HepG2 (cell line): ENCODE data around the gene BTBD7. TPM values are rescaled to one million over a fixed set of nuclear protein-coding genes. Genes with fewer than 3 reads are reported as not detected.

Experiments
- ATAC-seq: fragments of 200-7000 bp; cut with Tn5 transposase; 3 replicates; pipeline ENCODE4 v1.9.1; 2020; ENCODE audit warnings: mild to moderate bottlenecking, moderate library complexity
- Bru-seq: library from RNA; stranded (reverse); fragments of 400-500 nt; gene quantifications from one replicate; lab custom pipeline; 2021; lab: Mats Ljungman, UMichigan
- BruChase-seq, 2 experiments: library from RNA; stranded (reverse); fragments of 400-500 nt; gene quantifications; one replicate each; lab custom pipeline; 2021; lab: Mats Ljungman, UMichigan
- BruUV-seq: library from RNA; stranded (reverse); fragments of 400-500 nt; replicated peaks from 2 replicates; lab custom pipeline; 2021; lab: Mats Ljungman, UMichigan
- CTCF ChIA-PET: fragments of 300-600 bp; formaldehyde crosslinking; extraction: SDS; loops from one replicate; lab custom pipeline; 2021; ENCODE audit warnings: low total read pairs, inconsistent platforms, low intra/inter-chr PET ratio; lab: Yijun Ruan, JAX
- POLR2A ChIA-PET: fragments of 350-600 bp; sonication (Branson Sonifier 250); formaldehyde crosslinking; loops from one replicate; lab custom pipeline; 2020; ENCODE audit warnings: antibody characterized with exemption, inconsistent platforms; lab: Yijun Ruan, JAX
- DNase-seq: peaks from one replicate; pipeline ENCODE4 v3.0.0-alpha.2; 2015; ENCODE audit warnings: low spot score
- FAIRE-seq: peaks from 3 replicates; lab custom pipeline; 2011; peaks lifted over from hg19 to GRCh38; lab: Jason Lieb, UNC
- H2AFZ ChIP-seq: one replicate; pipeline ENCODE4 v1.6.1; 2011; ENCODE audit warnings: low read length, inconsistent platforms
- H3K27ac ChIP-seq: fragments of 300-600 bp; 3 replicates; pipeline ENCODE4 v1.8.0; 2011; ENCODE audit warnings: mixed run types, mild to moderate bottlenecking, mixed read lengths, low read length, inconsistent platforms; ENCODE audit not compliant: insufficient read depth; ENCODE audit errors: extremely low read length
- H3K27me3 ChIP-seq, 2 experiments: fragments of 200-600 bp in 1 of 2; 2 replicates in 1 of 2; 3 replicates in 1 of 2; pipeline versions ENCODE4 v1.6.0 to v1.8.0; 2011; ENCODE audit warnings: low read length in 2 of 2, mild to moderate bottlenecking in 2 of 2, moderate library complexity in 2 of 2, inconsistent platforms in 1 of 2; ENCODE audit not compliant: insufficient read depth in 2 of 2, control insufficient read depth in 1 of 2
- H3K36me3 ChIP-seq, 2 experiments: fragments of 200-600 bp in 1 of 2; replicated peaks in 1 of 2; 2 replicates in 1 of 2; 3 replicates in 1 of 2; pipeline versions ENCODE4 v1.5.1 to v1.8.0; 2011; ENCODE audit warnings: low read length in 2 of 2, inconsistent platforms in 1 of 2; ENCODE audit not compliant: insufficient read depth in 2 of 2, control insufficient read depth in 1 of 2
- H3K4me1 ChIP-seq: 2 replicates; pipeline ENCODE4 v1.5.1; 2012; ENCODE audit warnings: low read length, inconsistent platforms; ENCODE audit not compliant: insufficient read depth
- H3K4me2 ChIP-seq: 2 replicates; pipeline ENCODE4 v1.6.0; 2011; ENCODE audit warnings: low read depth, low read length, inconsistent platforms
- H3K4me3 ChIP-seq, 3 experiments: fragments of 200-600 bp in 1 of 3; sonication (generic), shearing (Covaris generic) in 1 of 3; replicated peaks in 1 of 3; 2 replicates each; pipeline ENCODE4 v1.5.1; 2011 to 2016; ENCODE audit warnings: low read length in 3 of 3, inconsistent platforms in 2 of 3, low read depth in 2 of 3, mild to moderate bottlenecking in 2 of 3, control low read depth in 1 of 3, mixed read lengths in 1 of 3; ENCODE audit not compliant: insufficient read depth in 1 of 3
- H3K79me2 ChIP-seq: one replicate; pipeline ENCODE4 v1.6.1; 2011; ENCODE audit warnings: low read length, inconsistent platforms; ENCODE audit not compliant: insufficient read depth
- H3K9ac ChIP-seq: 2 replicates; pipeline ENCODE4 v1.6.0; 2011; ENCODE audit warnings: mild to moderate bottlenecking, low read depth, low read length, inconsistent platforms; ENCODE audit not compliant: insufficient read depth
- H3K9me3 ChIP-seq: 2 replicates; pipeline ENCODE4 v1.5.1; 2012; ENCODE audit warnings: mild to moderate bottlenecking, low read length
- H4K20me1 ChIP-seq: 2 replicates; pipeline ENCODE4 v1.6.0; 2011; ENCODE audit warnings: inconsistent platforms, mild to moderate bottlenecking, low read length, moderate library complexity; ENCODE audit not compliant: insufficient read depth
- DRAP1 ChIP-seq: IDR thresholded peaks from 2 replicates; pipeline ENCODE4 v1.6.1; 2016; ENCODE audit warnings: missing genetic modification reagents, missing compliant biosample characterization
- ELF3 ChIP-seq: IDR thresholded peaks from 2 replicates; pipeline ENCODE4 v1.6.1; 2016; ENCODE audit warnings: missing genetic modification reagents, missing compliant biosample characterization
- ETV5 ChIP-seq: IDR thresholded peaks from 2 replicates; pipeline ENCODE4 v1.6.1; 2018; ENCODE audit warnings: missing biosample characterization, missing genetic modification reagents, inconsistent platforms, borderline replicate concordance
- HNRNPLL ChIP-seq: fragments of 200-400 bp; formaldehyde crosslinking; IDR thresholded peaks from 2 replicates; pipeline ENCODE4 v1.6.1; 2017; ENCODE audit warnings: mild to moderate bottlenecking, low read depth, low read length; ENCODE audit not compliant: poor library complexity, severe bottlenecking
- ISL2 ChIP-seq: sonication (generic); formaldehyde crosslinking; IDR thresholded peaks from 2 replicates; pipeline ENCODE4 v1.5.0; 2020; ENCODE audit warnings: missing genetic modification reagents
- MAF1 ChIP-seq: sonication (generic); formaldehyde crosslinking; IDR thresholded peaks from 2 replicates; pipeline ENCODE4 v1.5.0; 2020; ENCODE audit warnings: missing genetic modification reagents, borderline replicate concordance
- POLR2G ChIP-seq: fragments of 200-400 bp; formaldehyde crosslinking; IDR thresholded peaks from 2 replicates; pipeline ENCODE4 v1.6.1; 2018; ENCODE audit warnings: mild to moderate bottlenecking, low read depth, low read length, moderate library complexity
- SATB2 ChIP-seq: sonication (generic); formaldehyde crosslinking; IDR thresholded peaks from 2 replicates; pipeline ENCODE4 v1.5.0; 2020; ENCODE audit warnings: missing genetic modification reagents
- YY1 ChIP-seq: IDR thresholded peaks from 2 replicates; pipeline ENCODE4 v1.6.1; 2011; ENCODE audit warnings: low read length, low read depth, moderate library complexity, mild to moderate bottlenecking; ENCODE audit not compliant: insufficient read depth, insufficient replicate concordance
- ZNF232 ChIP-seq: sonication (generic); formaldehyde crosslinking; IDR thresholded peaks from 2 replicates; pipeline ENCODE4 v1.4.0; 2020; ENCODE audit warnings: missing genetic modification reagents, borderline replicate concordance
- ZNF292 ChIP-seq: sonication (generic); formaldehyde crosslinking; IDR thresholded peaks from 2 replicates; pipeline ENCODE4 v1.8.1; 2022; ENCODE audit warnings: mild to moderate bottlenecking, low read depth, missing genetic modification reagents, borderline replicate concordance
- ZNF503 ChIP-seq: sonication (generic); formaldehyde crosslinking; IDR thresholded peaks from 2 replicates; pipeline ENCODE4 v1.4.0; 2020; ENCODE audit warnings: missing genetic modification reagents
- ZNF580 ChIP-seq: IDR thresholded peaks from 2 replicates; pipeline ENCODE4 v1.6.1; 2016; ENCODE audit warnings: low read depth, borderline replicate concordance
- WGBS: methylation state at CpG from one replicate; pipeline ENCODE4 v1.1.6; 2017; ENCODE audit warnings: low lambda C conversion rate; 5-methylcytosine and 5-hydroxymethylcytosine counted together
- in situ Hi-C: cut with HindIII; loops from 2 replicates; pipeline ENCODE4 v1.10.0; 2017; ENCODE audit warnings: low pct_unique_long_range_greater_than_20kb; ENCODE audit not compliant: extremely low pct_ligation_motif_present
- intact Hi-C: fragments of 100-400 bp; cut with micrococcal nuclease; formaldehyde crosslinking; loops from one replicate; pipeline ENCODE4 v1.10.0; 2022; ENCODE audit not compliant: unreplicated experiment
- long read RNA-seq, 2 experiments: library from RNA in 1 of 2; library from polyadenylated mRNA in 1 of 2; stranded (forward) in 1 of 2; unstranded in 1 of 2; transcript quantifications; one replicate each; pipeline ENCODE4 v2.0.0, GENCODE V29; 2019 to 2022
- polyA minus RNA-seq, 3 experiments: library from RNA; depleted of rRNA, polyadenylated mRNA; stranded (reverse); fragments of >200 nt; gene quantifications; 2 replicates each; pipeline ENCODE4 v1.2.3, GENCODE V29; 2011; ENCODE audit warnings: low replicate concordance in 1 of 3
- polyA plus RNA-seq, 8 experiments: library from polyadenylated mRNA; depleted of rRNA in 3 of 8; stranded (reverse) in 7 of 8; unstranded in 1 of 8; fragments of >200 nt; fragmentation: Illumina TruSeq in 4 of 8; extraction: Trizol in 4 of 8; gene quantifications; 2 replicates each; pipeline versions ENCODE4 v1.2.1 to v1.2.3, GENCODE V29; 2011 to 2016; ENCODE audit warnings: low read depth in 4 of 8, missing spikeins in 1 of 8, mixed read lengths in 1 of 8; ENCODE audit not compliant: insufficient read depth in 1 of 8
- total RNA-seq, 5 experiments: library from RNA; depleted of rRNA; stranded (reverse); fragments of >200 nt; fragmentation: Illumina TruSeq; extraction: Trizol; gene quantifications; 2 replicates each; pipeline ENCODE4 v1.2.3, GENCODE V29; 2016; ENCODE audit warnings: low read depth in 1 of 5

BTBD7 gene
- total RNA-seq (2016; rRNA removed; fragmentation: Illumina TruSeq; extraction: Trizol) (15.2 and 19.9 TPM in 2 replicates), polyA plus RNA-seq (2011; rRNA removed) (9.7 and 11.6 TPM in 2 replicates), polyA minus RNA-seq (2011; rRNA and poly(A)+ RNA removed; ENCODE audit: low replicate concordance) (28.3 and 39.7 TPM in 2 replicates), Bru-seq, nascent RNA (percentile 82 among the genes with signal in this experiment), BruChase-seq, experiment 1, labeled RNA remaining after a 6-hour chase (percentile 85 among the genes with signal in this experiment), BruChase-seq, experiment 2, labeled RNA remaining after a 2-hour chase (percentile 83 among the genes with signal in this experiment)
- total RNA-seq (2016; cell fraction: cytosol; rRNA removed; fragmentation: Illumina TruSeq; extraction: Trizol; ENCODE audit: low read depth) = 25.9 and 26.4 TPM in 2 replicates
- total RNA-seq (2016; cell fraction: insoluble cytoplasmic fraction; rRNA removed; fragmentation: Illumina TruSeq; extraction: Trizol) = 12.9 and 17.5 TPM in 2 replicates
- total RNA-seq (2016; cell fraction: membrane; rRNA removed; fragmentation: Illumina TruSeq; extraction: Trizol) = 21.6 and 25.2 TPM in 2 replicates
- 14.3 and 17.4 TPM in 2 replicates for total RNA-seq (2016; cell fraction: nucleus; rRNA removed; fragmentation: Illumina TruSeq; extraction: Trizol)
- 7.2 and 8.0 TPM in 2 replicates for polyA plus RNA-seq (2011; cell fraction: cytosol; rRNA removed)
- 7.6 and 8.4 TPM in 2 replicates for polyA plus RNA-seq (2011; cell fraction: nucleus; rRNA removed)
- 8.0 and 8.5 TPM in 2 replicates for polyA plus RNA-seq (2012)
- 2.0 and 2.3 TPM in 2 replicates for polyA plus RNA-seq (2016; cell fraction: cytosol; fragmentation: Illumina TruSeq; extraction: Trizol; ENCODE audit: low read depth)
- polyA plus RNA-seq (2016; cell fraction: insoluble cytoplasmic fraction; fragmentation: Illumina TruSeq; extraction: Trizol; ENCODE audit: low read depth) = 13.9 and 15.1 TPM in 2 replicates
- polyA plus RNA-seq (2016; cell fraction: membrane; fragmentation: Illumina TruSeq; extraction: Trizol; ENCODE audit: low read depth) = 6.0 and 7.2 TPM in 2 replicates
- polyA plus RNA-seq (2016; cell fraction: nucleus; fragmentation: Illumina TruSeq; extraction: Trizol; ENCODE audit: insufficient read depth, low read depth) = 19.2 and 19.5 TPM in 2 replicates
- 13.5 and 16.3 TPM in 2 replicates for polyA minus RNA-seq (2011; cell fraction: cytosol; rRNA and poly(A)+ RNA removed)
- polyA minus RNA-seq (2011; cell fraction: nucleus; rRNA and poly(A)+ RNA removed) = 18.5 and 23.7 TPM in 2 replicates
- long read RNA-seq, experiment 1, partial matches to known transcripts = 1 of 2 reads
- long read RNA-seq, experiment 1, other reads (novel, unspliced or antisense) = 1 of 2 reads
- long read RNA-seq, experiment 2, full-length matches to known transcripts = 2 of 18 reads
- long read RNA-seq, experiment 2, partial matches to known transcripts = 5 of 18 reads
- long read RNA-seq, experiment 2, other reads (novel, unspliced or antisense) = 11 of 18 reads

- Histone ChIP-seq H3K36me3 (no peaks in the 10 kb centered on the region), H3K4me1 (peaks cover 48% of the 10 kb centered on the region), H3K79me2 (peaks cover 46% of the 10 kb centered on the region), H3K27ac (peak within 1 kb of the TSS; percentile 84), H3K4me2 (peak within 1 kb of the TSS; percentile 92), H2AFZ (peak within 1 kb of the TSS; percentile 96), H3K4me3 (peak within 1 kb of the TSS; percentile 77 to 81 (median 79)), H3K9ac (peak within 1 kb of the TSS; percentile 87), H3K9me3 (peaks cover 8% of the 10 kb centered on the region; the same call in 1 of the 2 replicates), H3K27me3 (no peaks in the 10 kb centered on the region; a peak in 1 of 5 replicates), H4K20me1 (peaks cover 21% of the 10 kb centered on the region)
- intact Hi-C loops (loop anchor here (5.0 to 10.0 kb wide), 2 partner anchors 48 to 126 kb away; partner anchors contain the start of genes GON7 and UBR7), in situ Hi-C loops (no loop called here)
- BruUV-seq = TSS peak; percentile 70
- DNase-seq (peak; percentile 90), ATAC-seq (peak; percentile 86), FAIRE-seq (peak; percentile 65)
- CTCF ChIA-PET = no interaction called here
- WGBS = 0% methylated on average over 32 of the region's 74 CpGs
- POLR2A ChIA-PET = no interaction called here
- TF ChIP-seq ELF3 = peak; percentile 46
- peak; percentile 39; the same call in 1 of the 2 replicates for TF ChIP-seq DRAP1 (CRISPR knock-in tag)
- 0 out of 2 replicates have a peak, but pooled peaks have one; percentile 84 for TF ChIP-seq MAF1 (CRISPR knock-in tag)
- 0 out of 2 replicates have a peak, but pooled peaks have one; percentile 4 for TF ChIP-seq ETV5
- TF ChIP-seq POLR2G = peak; percentile 78
- TF ChIP-seq HNRNPLL = peak; percentile 52
- TF ChIP-seq YY1 = peak; percentile 95
- peak; percentile 60; the same call in 1 of the 2 replicates for TF ChIP-seq ZNF232 (CRISPR knock-in tag)
- TF ChIP-seq ISL2 (CRISPR knock-in tag) = 0 out of 2 replicates have a peak, but pooled peaks have one; percentile 23
- TF ChIP-seq ZNF580 (CRISPR knock-in tag) = no peak
- peak; percentile 46; the same call in 1 of the 2 replicates for TF ChIP-seq ZNF292 (CRISPR knock-in tag)
- no peak; the same call in 1 of the 2 replicates for TF ChIP-seq SATB2 (CRISPR knock-in tag)
- TF ChIP-seq ZNF503 (CRISPR knock-in tag) = 0 out of 2 replicates have a peak, but pooled peaks have one; percentile 52
Measured at GRCh38 chr14:93332853-93333630, at the start of gene BTBD7. TSS of gene BTBD7 (minus strand) at chr14:93333036. CDS start at chr14:93296051, 36,985 bp downstream.
